Measurements from ENCODE around the gene MTG2. TPM values are rescaled to one million over a fixed set of nuclear protein-coding genes. Genes with fewer than 3 reads are reported as not detected.
A peak's percentile ranks its signal among the peaks of the same experiment; 100 is the strongest.

Gene MTG2
- total RNA-seq, 1 experiment from 2014 or later: 33.9 TPM

GRCh38 chr20:62226707-62227590 is 44.1 kb downstream of the MTG2 start:
- Histone ChIP-seq H3K36me3 (ENCODE audit: low read depth, low read length) (no peaks in the 10 kb centered on the region), H3K9me2 (replicated peaks; ENCODE audit: low read length) (no peaks in the 10 kb centered on the region), H3K27me3 (ENCODE audit: low read length) (peaks cover 4% of the 10 kb centered on the region; the same call in 1 of the 2 replicates), H3K9ac (ENCODE audit: low read length) (no peak overlapping the region), H3K27ac (ENCODE audit: low read length) (no peak overlapping the region), H2AFZ (ENCODE audit: low read length) (no peak overlapping the region), H3K4me3 (ENCODE audit: low read length) (no peak overlapping the region), H4K20me1 (ENCODE audit: low read length) (no peaks in the 10 kb centered on the region), H3K4me1 (ENCODE audit: insufficient read depth, low read length) (no peaks in the 10 kb centered on the region), H3K9me3 (ENCODE audit: low read length) (no peaks in the 10 kb centered on the region), H3K79me2 (ENCODE audit: low read length) (no peaks in the 10 kb centered on the region), H3K4me2 (ENCODE audit: low read length) (no peak overlapping the region), H3F3A (ENCODE audit: low read length, unreplicated experiment) (no peaks in the 10 kb centered on the region)
- no TSS peak for BruUV-seq (replicated peaks)
- ATAC-seq (no peak), DNase-seq (no peak)
- CTCF ChIA-PET: no interaction called here
- POLR2A ChIA-PET (ENCODE audit: unreplicated experiment): interaction anchor here (0.6 kb wide), 1 partner anchor 105 kb away, joined by 9 read pairs; the partner anchor contains the start of gene LSM14B
- intact Hi-C loops (cut with micrococcal nuclease): no loop called here
- TF ChIP-seq, protein P1, sequence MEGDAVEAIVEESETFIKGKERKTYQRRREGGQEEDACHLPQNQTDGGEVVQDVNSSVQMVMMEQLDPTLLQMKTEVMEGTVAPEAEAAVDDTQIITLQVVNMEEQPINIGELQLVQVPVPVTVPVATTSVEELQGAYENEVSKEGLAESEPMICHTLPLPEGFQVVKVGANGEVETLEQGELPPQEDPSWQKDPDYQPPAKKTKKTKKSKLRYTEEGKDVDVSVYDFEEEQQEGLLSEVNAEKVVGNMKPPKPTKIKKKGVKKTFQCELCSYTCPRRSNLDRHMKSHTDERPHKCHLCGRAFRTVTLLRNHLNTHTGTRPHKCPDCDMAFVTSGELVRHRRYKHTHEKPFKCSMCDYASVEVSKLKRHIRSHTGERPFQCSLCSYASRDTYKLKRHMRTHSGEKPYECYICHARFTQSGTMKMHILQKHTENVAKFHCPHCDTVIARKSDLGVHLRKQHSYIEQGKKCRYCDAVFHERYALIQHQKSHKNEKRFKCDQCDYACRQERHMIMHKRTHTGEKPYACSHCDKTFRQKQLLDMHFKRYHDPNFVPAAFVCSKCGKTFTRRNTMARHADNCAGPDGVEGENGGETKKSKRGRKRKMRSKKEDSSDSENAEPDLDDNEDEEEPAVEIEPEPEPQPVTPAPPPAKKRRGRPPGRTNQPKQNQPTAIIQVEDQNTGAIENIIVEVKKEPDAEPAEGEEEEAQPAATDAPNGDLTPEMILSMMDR (conservative IDR thresholded peaks at IDR 0.05; ENCODE audit: low read depth, low read length): no peak
- TF ChIP-seq EZH2 (IDR thresholded peaks at IDR 0.05; ENCODE audit: low read length, unreplicated experiment) (no peak), EZH2phosphoT487 (IDR thresholded peaks at IDR 0.05; ENCODE audit: borderline replicate concordance, low read length) (no peak)

DNA sequence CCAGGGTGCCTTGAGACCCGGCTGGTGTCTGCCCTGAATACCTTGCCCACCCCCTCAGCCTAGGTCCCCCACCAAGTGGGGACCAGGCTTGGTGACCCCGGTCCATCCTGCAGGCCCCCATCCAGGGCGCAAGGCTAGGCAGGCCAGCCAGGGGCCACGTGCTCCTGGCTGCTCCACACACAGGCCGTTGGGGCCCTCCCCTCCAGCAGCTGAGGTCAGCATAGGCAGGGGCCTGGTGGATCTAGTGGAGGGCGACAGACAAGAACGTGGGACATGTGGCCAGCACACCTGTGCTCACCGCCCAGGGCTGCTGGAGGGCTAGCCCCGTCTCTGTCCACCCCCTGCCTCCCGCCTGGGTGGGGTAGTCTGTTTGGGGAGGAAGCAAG is 44.8 kb downstream of the MTG2 start:
- ChIA-PET CTCF (no interaction called here), POLR2A (ENCODE audit: unreplicated experiment) (no interaction called here)
- Histone ChIP-seq H3K27ac (ENCODE audit: low read length) (no peak overlapping the region), H4K20me1 (ENCODE audit: low read length) (no peaks in the 10 kb centered on the region), H3K4me2 (ENCODE audit: low read length) (no peak overlapping the region), H3K27me3 (ENCODE audit: low read length) (peaks cover 4% of the 10 kb centered on the region; the same call in 1 of the 2 replicates), H3K4me1 (ENCODE audit: insufficient read depth, low read length) (peaks cover 4% of the 10 kb centered on the region; the same call in 1 of the 2 replicates), H3K4me3 (ENCODE audit: low read length) (no peak overlapping the region), H3K9me3 (ENCODE audit: low read length) (no peaks in the 10 kb centered on the region), H3K9me2 (replicated peaks; ENCODE audit: low read length) (no peaks in the 10 kb centered on the region), H3K79me2 (ENCODE audit: low read length) (no peaks in the 10 kb centered on the region), H3K9ac (ENCODE audit: low read length) (no peak overlapping the region), H3F3A (ENCODE audit: low read length, unreplicated experiment) (no peaks in the 10 kb centered on the region), H2AFZ (ENCODE audit: low read length) (no peak overlapping the region), H3K36me3 (ENCODE audit: low read depth, low read length) (no peaks in the 10 kb centered on the region)
- ATAC-seq (0 out of 2 replicates have a peak, but pooled peaks have one; percentile 9), DNase-seq (no peak)
- BruUV-seq (replicated peaks): no TSS peak
- TF ChIP-seq EZH2 (IDR thresholded peaks at IDR 0.05; ENCODE audit: low read length, unreplicated experiment) (no peak), EZH2phosphoT487 (IDR thresholded peaks at IDR 0.05; ENCODE audit: borderline replicate concordance, low read length) (no peak)
- TF ChIP-seq, protein P1 (conservative IDR thresholded peaks at IDR 0.05; ENCODE audit: low read depth, low read length): no peak
- intact Hi-C loops (cut with micrococcal nuclease): no loop called here

Data from PC-3 (cell line).